NCI-H460 (cell line): ENCODE results near the gene MB. TPM values are rescaled to one million over a fixed set of nuclear protein-coding genes. Genes with fewer than 3 reads are reported as not detected.
"Not testable (repeated sequence)": the region's sequence is repeated elsewhere in the genome, so short reads cannot be mapped to it uniquely, and the experiment has no call there.

Experiments used
- DNase-seq: peaks from one replicate; pipeline ENCODE4 v3.0.0-alpha.2; 2016; ENCODE audit warnings: low read depth; ENCODE audit errors: extremely low read depth
- polyA plus RNA-seq: library from polyadenylated mRNA; depleted of rRNA; stranded (reverse); fragments of >200 nt; gene quantifications from 2 replicates; pipeline ENCODE4 v1.2.3, GENCODE V29; 2014; cell fraction: nucleus; rRNA removed
- total RNA-seq: library from RNA; depleted of rRNA; stranded (reverse); fragments of >200 nt; shearing (Covaris generic); gene quantifications from 2 replicates; pipeline ENCODE4 v1.2.3, GENCODE V29; 2014; rRNA removed

The MB gene
- total RNA-seq: 0.10 TPM in 1 of 2 replicates, not detected in the other
- polyA plus RNA-seq: not detected in 2 replicates

GRCh38 chr22:35617137-35617755 lies at the start of gene MB:
Gene MB (minus strand): TSS chr22:35617329. CDS start chr22:35617257, 72 bp downstream.
- DNase-seq: no peak

DNA sequence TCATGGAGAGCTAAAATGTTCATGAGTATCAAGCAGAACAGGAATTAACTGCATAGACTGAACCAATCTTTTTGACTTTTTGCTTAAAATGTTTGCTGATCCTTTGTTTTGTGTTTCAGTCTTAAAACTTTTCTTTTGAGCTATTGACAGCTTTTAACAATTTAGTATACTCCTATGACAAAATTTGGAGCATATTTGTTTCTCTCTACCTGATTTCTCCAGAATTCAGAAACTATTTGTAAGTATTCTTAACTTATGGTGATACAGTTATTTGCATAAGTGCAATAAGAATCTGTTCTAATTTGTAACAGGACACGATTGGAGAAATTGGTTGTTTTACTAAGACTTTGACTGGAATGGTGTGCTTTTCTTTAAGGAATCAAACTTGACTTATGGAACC lies 49.6 kb upstream of the MB start:
- DNase-seq: not testable (repeated sequence)

GRCh38 chr22:35664955-35665587 lies 47.9 kb upstream of the MB start:
- DNase-seq: no peak

- no peak for DNase-seq
These were observed 46.2 kb upstream of the MB start for GRCh38 chr22:35663371-35663770.

- no peak for DNase-seq
These were observed 45.8 kb upstream of the MB start for GRCh38 chr22:35662914-35663313.

DNA sequence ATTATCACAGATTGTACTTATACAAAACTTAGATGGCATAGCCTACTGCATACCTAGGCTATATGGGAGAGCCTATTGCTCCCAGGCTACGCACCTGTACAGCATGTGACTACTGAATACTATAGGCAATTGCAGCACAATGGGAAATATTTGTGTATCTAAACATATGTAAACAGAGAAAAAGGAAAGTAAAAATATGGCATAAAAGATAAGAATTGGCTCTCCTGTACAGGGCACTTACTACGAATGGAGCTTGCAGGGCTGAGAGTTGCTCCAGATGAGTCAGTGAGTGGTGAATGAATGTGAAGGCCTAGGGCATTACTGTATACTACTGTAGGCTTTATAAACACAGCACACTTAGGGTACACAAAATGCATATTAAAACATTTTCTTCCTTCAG lies 44.3 kb upstream of the MB start:
- no peak for DNase-seq

- DNase-seq: no peak
These were observed 43.4 kb upstream of the MB start for GRCh38 chr22:35660291-35661127.

DNA sequence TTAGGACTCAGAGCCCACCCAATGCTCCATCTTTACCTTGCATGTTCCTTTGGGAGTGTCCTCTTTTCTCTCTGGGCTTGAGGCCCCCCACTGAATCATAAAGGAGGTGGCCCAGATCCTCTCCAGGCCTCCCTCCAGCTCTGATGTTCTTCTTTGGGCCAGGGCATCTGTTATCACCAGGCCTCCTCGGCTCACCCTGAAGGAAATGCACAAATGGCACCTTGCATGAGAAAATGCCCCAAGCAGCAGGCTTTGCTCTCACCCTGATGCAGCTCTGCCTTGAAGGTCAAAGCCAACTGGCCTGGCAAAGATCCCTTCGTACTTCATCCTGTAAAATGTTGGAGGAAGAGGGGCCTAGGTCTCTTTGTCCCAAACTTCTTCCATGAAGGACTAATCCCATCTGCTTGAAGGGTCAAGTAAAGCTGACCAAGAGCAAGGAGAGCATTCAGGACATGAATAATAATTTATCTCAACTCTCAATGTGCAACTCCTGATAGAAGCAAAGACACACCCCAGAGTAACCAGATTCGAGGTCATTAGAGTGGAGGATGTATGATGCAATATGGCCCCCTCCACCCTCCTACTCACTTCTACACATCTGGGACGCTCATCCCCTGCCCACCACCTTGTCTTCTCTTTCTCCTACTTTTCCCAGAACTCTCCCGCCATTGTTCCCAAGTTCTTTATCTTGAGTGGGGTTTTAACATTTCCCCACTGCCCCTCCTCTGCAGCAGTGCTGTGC lies 40.6 kb upstream of the MB start:
- no peak for DNase-seq

DNA sequence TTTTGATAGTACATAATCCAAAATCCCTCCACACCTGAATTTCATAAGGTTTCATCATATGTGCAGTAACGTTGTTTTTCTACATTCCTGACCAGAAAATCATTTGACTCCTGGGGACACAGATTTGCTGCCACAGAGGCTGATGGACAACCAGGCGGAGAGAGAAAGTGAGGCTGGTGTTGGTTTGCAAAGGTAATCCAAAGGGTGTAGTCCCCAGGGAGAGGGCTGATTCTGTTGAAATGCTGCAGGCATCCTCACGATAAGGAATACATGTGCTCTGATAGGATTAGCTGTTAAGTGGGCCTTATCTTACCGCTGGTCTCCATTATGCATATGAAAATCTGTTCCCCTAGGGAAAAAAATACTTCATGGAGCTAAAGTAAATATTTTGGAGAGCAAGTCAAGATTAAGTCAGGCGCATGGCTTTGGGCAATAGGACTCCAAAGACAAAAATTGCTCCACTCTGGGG lies 39.2 kb upstream of the MB start:
- no peak for DNase-seq

- DNase-seq: no peak
These were observed 36.7 kb upstream of the MB start for GRCh38 chr22:35653824-35654223.

- no peak for DNase-seq
These were observed 34.0 kb upstream of the MB start for GRCh38 chr22:35651085-35651484.

DNA sequence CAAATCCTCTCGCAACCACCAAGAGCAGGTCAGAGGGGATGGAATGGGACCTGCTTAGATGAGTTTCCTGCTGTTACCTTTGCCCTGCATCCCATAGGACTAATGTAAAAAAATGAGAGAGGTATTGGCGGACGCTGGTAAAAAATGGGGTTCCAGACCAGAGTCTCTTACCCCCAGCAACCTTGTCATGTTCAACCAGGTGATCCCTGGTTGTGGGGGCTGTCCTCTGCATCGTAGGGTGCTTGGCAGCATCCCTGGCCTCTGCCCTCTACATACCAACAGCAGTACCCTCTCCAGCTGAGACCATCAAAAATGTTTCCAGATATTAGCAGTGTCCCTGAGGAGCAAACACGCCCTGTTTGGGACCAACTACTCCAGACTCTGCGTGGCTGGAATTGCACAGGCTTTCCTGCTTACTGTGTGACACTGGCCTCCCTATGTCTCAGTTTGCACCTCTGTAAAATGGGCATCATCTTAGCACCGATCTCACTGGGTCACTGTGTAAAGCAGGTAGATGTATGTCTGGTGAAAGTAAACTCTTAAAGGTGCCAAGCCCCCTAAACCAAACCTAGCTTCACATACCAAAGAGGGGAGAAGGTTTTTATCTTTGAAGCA lies 32.6 kb upstream of the MB start:
- no peak for DNase-seq

GRCh38 chr22:35649026-35649553 lies 32.0 kb upstream of the MB start:
- no peak for DNase-seq

GRCh38 chr22:35648066-35649025 lies 31.2 kb upstream of the MB start, which contains the start of gene APOL6:
Gene APOL6 (plus strand): TSS chr22:35648446. CDS start chr22:35656426, 7,980 bp downstream.
- DNase-seq: peak; percentile 55

DNA sequence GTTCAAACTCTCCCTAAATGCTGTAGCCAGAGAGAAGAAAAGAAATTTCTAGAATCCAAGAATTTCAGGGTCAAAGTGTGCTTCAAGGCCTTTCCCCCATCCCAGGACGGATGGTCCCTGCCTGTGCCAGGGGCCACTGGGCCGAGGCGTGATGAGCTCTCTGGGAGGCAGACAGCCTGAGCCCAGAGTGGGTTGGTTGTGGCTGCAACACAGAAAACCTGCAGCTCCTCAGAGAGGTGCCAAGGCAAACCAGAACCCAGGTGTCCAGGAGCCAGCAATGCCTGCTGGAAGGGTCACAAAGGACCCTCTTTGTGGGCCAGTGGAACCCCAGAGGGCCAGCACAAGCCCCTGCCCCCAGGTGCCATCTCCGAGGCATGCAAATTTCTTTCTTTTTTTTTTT lies 28.5 kb upstream of the MB start:
- DNase-seq: no peak

- DNase-seq: no peak
These were observed 26.9 kb upstream of the MB start for GRCh38 chr22:35643991-35644390.

GRCh38 chr22:35642305-35642741 lies 25.2 kb upstream of the MB start:
- DNase-seq: no peak

- DNase-seq: no peak
These were observed 24.5 kb upstream of the MB start for GRCh38 chr22:35641494-35642120.
